ENCODE results near the gene UBE2E1.
"Not testable (repeated sequence)": the region's sequence is repeated elsewhere in the genome, so short reads cannot be mapped to it uniquely, and the experiment has no call there.

The UBE2E1 gene

GRCh38 chr3:23884481-23884880 is 78.7 kb downstream of the UBE2E1 start:
- no peak for DNase-seq

DNA sequence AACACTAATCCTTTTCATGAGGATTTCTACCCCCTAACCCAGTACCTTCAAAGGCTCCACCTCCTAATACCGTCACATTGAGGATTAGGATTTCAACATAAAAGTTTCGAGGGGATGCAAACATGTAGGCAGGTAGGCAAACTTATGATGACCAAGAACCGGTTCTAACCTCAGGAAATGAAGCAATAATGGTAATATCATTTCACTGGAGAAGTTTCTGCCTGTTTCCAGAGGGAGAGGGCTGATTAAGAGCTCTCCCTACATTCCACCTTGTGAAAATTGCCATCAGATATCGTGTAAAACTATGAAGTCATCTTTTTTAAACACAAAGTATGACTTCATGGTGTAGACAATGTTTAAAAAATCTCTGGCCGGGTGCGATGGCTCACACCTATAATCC is 79.5 kb downstream of the UBE2E1 start:
- no peak for DNase-seq

GRCh38 chr3:23886311-23886710 is 80.6 kb downstream of the UBE2E1 start:
- DNase-seq = no peak

DNA sequence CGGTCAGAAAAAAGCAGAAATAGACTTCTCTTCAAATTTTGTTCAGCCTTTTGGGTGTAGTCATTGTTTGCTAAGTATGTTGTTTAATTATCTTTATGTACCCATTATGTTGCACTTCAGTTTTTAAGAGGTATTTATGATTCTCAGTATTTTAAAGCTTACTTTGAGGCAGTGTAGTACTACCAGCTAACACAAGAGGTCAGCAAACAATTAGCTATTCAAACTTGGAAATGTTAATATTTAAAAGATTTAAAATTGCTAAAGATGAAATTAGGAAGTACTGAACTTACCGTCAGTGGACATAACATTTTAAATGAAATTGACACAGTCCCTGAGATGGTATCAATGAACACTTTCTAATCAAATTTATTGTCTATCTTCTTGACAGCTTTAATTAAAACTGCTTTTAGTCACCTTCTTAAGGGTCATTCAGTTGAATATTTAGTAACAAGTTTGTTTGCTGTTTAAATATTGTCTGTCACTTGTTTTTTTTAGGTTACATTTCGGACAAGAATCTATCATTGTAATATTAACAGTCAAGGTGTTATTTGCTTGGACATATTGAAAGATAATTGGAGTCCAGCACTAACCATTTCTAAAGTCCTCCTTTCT is 83.0 kb downstream of the UBE2E1 start:
- peak in 1 of 2 donors; percentile 37 for DNase-seq

- no peak for DNase-seq
Observed at GRCh38 chr3:23889386-23889785, 83.6 kb downstream of the UBE2E1 start.

DNA sequence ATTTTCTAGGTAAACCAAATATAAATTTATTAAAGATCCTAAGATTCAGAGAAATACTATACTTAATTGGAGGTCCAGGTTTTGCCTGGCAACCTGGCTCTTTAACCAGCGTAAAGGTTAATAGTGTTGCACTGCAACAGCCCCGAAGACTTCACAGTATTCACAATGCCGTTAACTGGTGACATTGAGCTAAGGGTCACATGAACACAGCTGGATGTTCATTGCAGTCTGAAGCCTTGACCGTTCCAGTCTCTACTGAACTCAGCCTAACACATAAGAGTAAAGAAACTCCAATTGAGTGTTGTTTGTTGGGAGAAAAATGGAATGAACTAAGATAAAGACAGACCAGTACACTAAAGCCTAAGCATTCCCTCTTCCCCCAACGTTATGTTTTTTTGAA is 84.2 kb downstream of the UBE2E1 start:
- DNase-seq = no peak

DNA sequence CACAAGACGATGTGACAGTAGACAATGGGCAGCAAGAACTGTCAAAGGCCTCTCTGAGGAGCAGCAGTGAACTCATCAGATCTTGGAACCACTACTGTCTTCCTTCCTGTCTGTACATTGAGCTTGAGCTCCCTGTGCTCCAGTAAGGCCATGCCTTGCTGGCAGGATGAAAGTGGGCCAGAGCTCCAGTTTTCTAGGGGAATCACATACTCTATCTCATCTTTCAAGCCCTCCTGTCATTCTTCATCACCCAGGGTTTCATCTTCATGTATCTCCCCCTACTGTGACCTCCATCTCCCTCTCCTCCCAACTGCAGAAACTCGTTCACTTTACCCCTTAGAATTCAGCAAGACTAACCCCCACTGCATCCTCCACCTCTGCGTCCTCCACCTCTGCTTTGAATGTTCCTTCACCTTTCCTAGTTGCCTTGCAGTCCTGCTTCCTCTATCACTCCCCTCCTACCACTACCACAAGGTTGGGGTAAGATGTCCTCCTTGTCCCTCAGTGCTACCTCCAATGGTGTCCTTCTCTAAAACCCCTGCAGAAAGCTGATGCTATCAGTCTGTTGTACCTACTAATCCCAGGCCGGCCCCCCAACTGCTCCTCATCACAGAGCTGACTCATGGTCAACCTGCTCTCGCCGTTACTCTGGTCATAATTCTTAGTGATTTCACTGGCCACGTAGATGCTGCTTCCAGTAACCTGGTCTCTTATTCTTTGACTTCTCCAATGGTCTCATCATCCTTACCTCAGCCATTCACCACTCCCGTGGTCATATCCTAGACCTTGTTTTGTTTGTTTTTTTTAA is 88.7 kb downstream of the UBE2E1 start:
- DNase-seq = no peak

DNA sequence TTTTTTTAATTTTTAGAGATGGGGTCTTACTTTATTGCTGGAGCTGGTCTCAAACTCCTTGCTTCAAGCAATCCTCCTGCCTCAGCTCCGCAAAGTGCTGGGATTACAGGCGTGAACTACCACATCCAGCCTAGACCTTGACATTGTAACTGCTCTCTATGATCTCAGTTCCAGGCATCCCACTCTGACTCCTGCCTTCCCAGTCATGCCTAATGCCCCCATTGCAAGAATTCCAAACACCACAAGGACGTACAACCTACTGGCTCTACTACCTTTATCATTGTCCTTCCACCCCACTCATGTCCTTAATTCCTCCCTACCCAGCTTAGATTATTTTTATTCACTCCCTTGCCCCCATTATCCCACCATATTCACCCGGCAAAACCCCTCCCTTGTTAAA is 89.4 kb downstream of the UBE2E1 start:
- DNase-seq = no peak

- DNase-seq = no peak
Observed at GRCh38 chr3:23900744-23901143, 95.0 kb downstream of the UBE2E1 start.

GRCh38 chr3:23904545-23904944 is 98.8 kb downstream of the UBE2E1 start:
- DNase-seq = no peak

DNA sequence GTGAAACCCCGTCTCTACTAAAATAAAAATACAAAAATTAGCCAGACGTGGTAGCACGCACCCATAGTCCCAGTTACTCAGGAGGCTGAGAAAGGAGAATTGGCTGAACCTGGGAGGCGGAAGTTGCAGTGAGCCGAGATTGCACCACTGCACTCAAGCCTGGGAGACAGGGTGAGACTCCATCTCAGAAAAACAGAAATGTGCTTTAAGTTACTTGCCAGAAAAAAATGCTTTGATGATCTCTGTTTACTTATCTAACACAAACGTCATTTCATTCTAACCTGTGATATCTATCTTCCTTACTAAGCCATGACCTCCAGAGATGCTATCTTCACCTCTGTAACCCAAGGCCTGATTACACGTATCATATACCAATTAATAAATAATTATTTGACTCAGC is 103.6 kb downstream of the UBE2E1 start:
- no peak for DNase-seq

DNA sequence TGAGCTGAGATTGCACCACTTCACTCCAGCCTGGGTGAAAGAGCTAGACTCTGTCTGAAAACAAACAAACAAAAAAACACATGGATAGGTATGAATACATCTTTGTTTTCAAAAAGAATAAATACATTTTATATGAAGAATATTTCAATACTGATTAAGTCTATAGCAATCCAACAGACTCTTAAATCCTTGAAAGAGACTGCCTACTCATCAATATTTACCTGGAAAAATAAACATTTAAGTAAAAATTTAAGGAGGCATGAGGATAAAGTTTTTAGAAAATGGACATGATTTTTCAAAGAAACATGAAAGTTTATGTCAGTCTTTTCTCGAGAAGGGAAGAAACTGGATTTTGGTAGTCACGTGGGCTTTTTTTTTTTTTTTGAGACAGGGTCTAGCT is 105.6 kb downstream of the UBE2E1 start:
- DNase-seq = no peak

GRCh38 chr3:23912335-23912734 is 106.6 kb downstream of the UBE2E1 start:
- DNase-seq = not testable (repeated sequence)

GRCh38 chr3:23913182-23913581 is 107.4 kb downstream of the UBE2E1 start:
- DNase-seq = no peak

- no peak for DNase-seq
Observed at GRCh38 chr3:23913873-23914743, 108.4 kb downstream of the UBE2E1 start.

DNA sequence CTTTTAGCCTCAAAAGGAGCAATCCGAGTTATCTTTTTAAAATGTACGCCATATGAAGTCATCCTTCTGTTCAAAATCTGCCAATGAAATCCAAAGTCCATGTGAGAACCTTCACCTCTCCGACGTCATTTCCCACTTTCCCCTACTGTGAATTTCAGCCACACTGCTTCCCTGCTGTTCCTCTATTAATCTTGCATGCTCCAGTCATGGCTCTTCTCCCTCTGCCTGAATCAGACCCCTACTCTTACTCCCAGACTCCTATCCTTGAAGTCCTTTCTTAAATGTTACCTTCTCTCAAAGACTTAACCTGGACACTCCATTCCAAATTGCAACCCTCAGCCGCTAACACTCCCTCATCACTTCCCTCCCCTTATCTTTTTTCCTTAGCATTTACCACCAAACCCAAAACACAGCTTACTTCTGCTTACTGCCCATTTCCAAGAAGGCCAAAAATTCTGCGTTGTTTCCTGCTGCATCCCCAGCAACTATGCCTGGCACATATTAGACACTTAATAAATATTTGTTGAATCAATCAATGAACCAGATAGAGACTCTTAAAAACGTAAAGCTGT is 109.9 kb downstream of the UBE2E1 start:
- no peak for DNase-seq

GRCh38 chr3:23916152-23916885 is 110.6 kb downstream of the UBE2E1 start:
- DNase-seq = no peak

- peak; percentile 97 for DNase-seq
Observed at GRCh38 chr3:23916886-23917678, 111.3 kb downstream of the UBE2E1 start, which contains the start of the genes NKIRAS1 and RPL15. Gene NKIRAS1, minus strand, starts transcription at chr3:23916990. Its CDS starts 6,086 bp downstream, at chr3:23910904. Gene RPL15, plus strand, starts transcription at chr3:23917132. Its CDS starts 728 bp downstream, at chr3:23917860.

DNA sequence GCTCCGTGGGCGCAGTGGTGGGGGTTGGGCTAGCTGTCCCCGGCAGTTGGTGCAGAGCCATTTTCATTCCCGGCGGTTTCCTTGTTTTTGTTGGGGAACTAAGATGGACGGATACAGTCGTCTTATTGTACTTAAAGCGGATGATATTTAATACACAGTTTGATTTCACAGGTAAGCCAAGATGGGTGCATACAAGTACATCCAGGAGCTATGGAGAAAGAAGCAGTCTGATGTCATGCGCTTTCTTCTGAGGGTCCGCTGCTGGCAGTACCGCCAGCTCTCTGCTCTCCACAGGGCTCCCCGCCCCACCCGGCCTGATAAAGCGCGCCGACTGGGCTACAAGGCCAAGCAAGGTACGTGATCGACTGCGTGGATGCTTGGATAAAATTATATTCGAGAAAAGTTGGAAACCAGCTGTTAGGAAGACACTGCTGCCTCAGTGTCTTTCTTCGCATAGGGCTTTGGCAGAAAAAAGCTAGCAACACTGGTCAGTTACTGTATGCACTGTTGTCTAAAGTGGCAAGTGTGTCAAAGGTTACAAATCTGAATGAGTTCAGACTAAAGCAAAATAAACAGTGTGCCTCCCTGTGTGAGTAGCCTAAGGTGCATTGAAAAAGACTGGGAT is 112.0 kb downstream of the UBE2E1 start:
- not testable (repeated sequence) for DNase-seq

- DNase-seq = not testable (repeated sequence)
Observed at GRCh38 chr3:23918331-23918730, 112.6 kb downstream of the UBE2E1 start.

DNA sequence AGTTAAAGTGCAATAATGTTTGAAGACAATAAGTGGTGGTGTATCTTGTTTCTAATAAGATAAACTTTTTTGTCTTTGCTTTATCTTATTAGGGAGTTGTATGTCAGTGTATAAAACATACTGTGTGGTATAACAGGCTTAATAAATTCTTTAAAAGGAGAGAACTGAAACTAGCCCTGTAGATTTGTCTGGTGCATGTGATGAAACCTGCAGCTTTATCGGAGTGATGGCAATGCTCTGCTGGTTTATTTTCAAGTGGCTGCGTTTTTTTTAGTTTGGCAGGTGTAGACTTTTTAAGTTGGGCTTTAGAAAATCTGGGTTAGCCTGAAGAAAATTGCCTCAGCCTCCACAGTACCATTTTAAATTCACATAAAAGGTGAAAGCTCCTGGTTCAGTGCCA is 113.9 kb downstream of the UBE2E1 start:
- DNase-seq = no peak
